CD4-positive, alpha-beta T cell (primary cell): Measurements from ENCODE around the gene TTK. TPM values are rescaled to one million over a fixed set of nuclear protein-coding genes. Genes with fewer than 3 reads are reported as not detected.

Source experiments
- ATAC-seq: fragments of 200-7000 bp; cut with Tn5 transposase; one replicate; pipeline ENCODE4 v1.10.0; 2022; ENCODE audit warnings: mild to moderate bottlenecking; ENCODE audit not compliant: poor library complexity
- CTCF ChIA-PET: fragments of 350-600 bp; sonication (Branson Sonifier 250); formaldehyde crosslinking; loops from one replicate; lab custom pipeline; 2021; ENCODE audit warnings: antibody characterized with exemption, inconsistent platforms; lab: Charles Lee
- POLR2A ChIA-PET: fragments of 350-600 bp; sonication (Branson Sonifier 250); formaldehyde crosslinking; loops from one replicate; lab custom pipeline; 2021; ENCODE audit warnings: antibody characterized with exemption, inconsistent platforms; lab: Charles Lee
- DNase-seq, 14 experiments: peaks; one replicate each; pipeline ENCODE4 v3.0.0-alpha.2; 2013 to 2020; ENCODE audit warnings: mixed read lengths in 2 of 14
- H3K27ac ChIP-seq, 2 donors: one replicate each; pipeline versions ENCODE4 v1.5.1 to v1.7.0; 2013; ENCODE audit warnings: low read length in 2 of 2, low read depth in 1 of 2, mild to moderate bottlenecking in 1 of 2
- H3K27me3 ChIP-seq, 2 experiments: 1 replicate in 1 of 2; 2 replicates in 1 of 2; pipeline versions ENCODE4 v1.6.1 to v1.7.0; 2013; ENCODE audit warnings: low read length in 2 of 2, control low read depth in 1 of 2, mild to moderate bottlenecking in 1 of 2, moderate library complexity in 1 of 2; ENCODE audit not compliant: insufficient read depth in 2 of 2, control insufficient read depth in 1 of 2
- H3K36me3 ChIP-seq: one replicate; pipeline ENCODE4 v1.6.1; 2013; ENCODE audit warnings: low read length, control low read depth; ENCODE audit not compliant: insufficient read depth
- H3K4me1 ChIP-seq: one replicate; pipeline ENCODE4 v1.6.1; 2013; ENCODE audit warnings: low read length, control low read depth; ENCODE audit not compliant: insufficient read depth
- H3K4me3 ChIP-seq: one replicate; pipeline ENCODE4 v1.5.1; 2013; ENCODE audit warnings: mild to moderate bottlenecking, low read length, moderate library complexity
- H3K9me3 ChIP-seq, 2 experiments: 1 replicate in 1 of 2; 2 replicates in 1 of 2; pipeline versions ENCODE4 v1.6.1 to v1.7.0; 2013; ENCODE audit warnings: low read length in 2 of 2, mild to moderate bottlenecking in 2 of 2, control low read depth in 1 of 2, moderate library complexity in 1 of 2; ENCODE audit not compliant: control insufficient read depth in 1 of 2, insufficient read depth in 1 of 2
- H3K27ac Mint-ChIP-seq: one replicate; pipeline ENCODE4 v1.8.0; 2020; ENCODE audit warnings: mixed read lengths
- H3K27me3 Mint-ChIP-seq: one replicate; pipeline ENCODE4 v1.8.0; 2021; ENCODE audit warnings: mixed read lengths
- H3K36me3 Mint-ChIP-seq: one replicate; pipeline ENCODE4 v1.8.0; 2021; ENCODE audit warnings: low read depth, mixed read lengths
- H3K4me1 Mint-ChIP-seq: one replicate; pipeline ENCODE4 v1.8.0; 2021; ENCODE audit warnings: low read depth, mixed read lengths
- H3K4me3 Mint-ChIP-seq: one replicate; pipeline ENCODE4 v1.8.0; 2020; ENCODE audit warnings: mild to moderate bottlenecking, mixed read lengths
- H3K9me3 Mint-ChIP-seq: one replicate; pipeline ENCODE4 v1.8.0; 2020; ENCODE audit warnings: mixed read lengths
- intact Hi-C, 2 experiments: fragments of 100-400 bp; cut with DNase I in 1 of 2; cut with micrococcal nuclease in 1 of 2; formaldehyde crosslinking; loops; one replicate each; pipeline versions ENCODE4 v1.15.1 to v1.9.0; 2023 to 2025; cut with DNase I, micrococcal nuclease
- total RNA-seq, 174 experiments: library from RNA in 2 of 174; stranded (reverse) in 2 of 174; gene quantifications; one replicate each; pipeline ENCODE4 v1.2.3 and lab custom pipeline; 2021 to 2026
- TF ChIP-seq, protein P1 (sequence below): fragments of 200-600 bp; IDR thresholded peaks from one replicate; pipeline ENCODE4 v1.8.0; 2022; ENCODE audit warnings: antibody characterized with exemption, mild to moderate bottlenecking

The TTK gene
- total RNA-seq, 2 experiments from 2014 or later = 0.45 to 0.60 TPM

DNA sequence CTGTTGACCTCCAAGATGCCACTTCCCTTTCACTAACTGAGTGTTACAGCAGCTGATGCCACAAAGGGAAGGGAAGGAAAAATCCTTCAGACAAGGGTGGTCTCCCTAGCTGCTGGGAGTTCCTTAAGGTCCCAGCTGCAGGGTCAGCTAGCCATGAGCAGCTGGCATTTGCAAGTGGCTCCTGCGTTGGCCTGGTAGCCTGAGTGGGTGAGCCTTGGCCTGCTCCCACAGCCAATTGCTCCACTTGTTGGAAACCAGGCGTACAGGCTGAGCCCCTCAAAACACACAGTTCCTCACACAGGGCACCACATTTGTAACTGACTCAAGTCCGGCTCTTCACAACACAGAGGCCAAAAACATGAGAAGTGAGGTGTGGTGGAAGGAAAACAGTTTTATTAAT is 16.7 kb downstream of the TTK start:
- no peaks in the 10 kb centered on the region for H3K9me3 ChIP-seq
- no peaks in the 10 kb centered on the region for H3K27me3 ChIP-seq
- ChIA-PET POLR2A (interaction anchor here (0.7 kb wide), 1 partner anchor 9 kb away, joined by 3 read pairs; no protein-coding TSS in a partner anchor), CTCF (no interaction called here)
- Mint-ChIP-seq H3K4me1 (no peaks in the 10 kb centered on the region), H3K36me3 (no peaks in the 10 kb centered on the region), H3K9me3 (no peaks in the 10 kb centered on the region), H3K27me3 (no peaks in the 10 kb centered on the region), H3K4me3 (no peak overlapping the region), H3K27ac (no peak overlapping the region)
- TF ChIP-seq, protein P1, sequence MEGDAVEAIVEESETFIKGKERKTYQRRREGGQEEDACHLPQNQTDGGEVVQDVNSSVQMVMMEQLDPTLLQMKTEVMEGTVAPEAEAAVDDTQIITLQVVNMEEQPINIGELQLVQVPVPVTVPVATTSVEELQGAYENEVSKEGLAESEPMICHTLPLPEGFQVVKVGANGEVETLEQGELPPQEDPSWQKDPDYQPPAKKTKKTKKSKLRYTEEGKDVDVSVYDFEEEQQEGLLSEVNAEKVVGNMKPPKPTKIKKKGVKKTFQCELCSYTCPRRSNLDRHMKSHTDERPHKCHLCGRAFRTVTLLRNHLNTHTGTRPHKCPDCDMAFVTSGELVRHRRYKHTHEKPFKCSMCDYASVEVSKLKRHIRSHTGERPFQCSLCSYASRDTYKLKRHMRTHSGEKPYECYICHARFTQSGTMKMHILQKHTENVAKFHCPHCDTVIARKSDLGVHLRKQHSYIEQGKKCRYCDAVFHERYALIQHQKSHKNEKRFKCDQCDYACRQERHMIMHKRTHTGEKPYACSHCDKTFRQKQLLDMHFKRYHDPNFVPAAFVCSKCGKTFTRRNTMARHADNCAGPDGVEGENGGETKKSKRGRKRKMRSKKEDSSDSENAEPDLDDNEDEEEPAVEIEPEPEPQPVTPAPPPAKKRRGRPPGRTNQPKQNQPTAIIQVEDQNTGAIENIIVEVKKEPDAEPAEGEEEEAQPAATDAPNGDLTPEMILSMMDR = no peak
- H3K36me3 ChIP-seq = no peaks in the 10 kb centered on the region
- H3K27ac ChIP-seq = no peak overlapping the region
- H3K4me1 ChIP-seq = no peaks in the 10 kb centered on the region
- no peak overlapping the region for H3K4me3 ChIP-seq
- DNase-seq = no peak
- no peak for ATAC-seq
- intact Hi-C loops = no loop called here

DNA sequence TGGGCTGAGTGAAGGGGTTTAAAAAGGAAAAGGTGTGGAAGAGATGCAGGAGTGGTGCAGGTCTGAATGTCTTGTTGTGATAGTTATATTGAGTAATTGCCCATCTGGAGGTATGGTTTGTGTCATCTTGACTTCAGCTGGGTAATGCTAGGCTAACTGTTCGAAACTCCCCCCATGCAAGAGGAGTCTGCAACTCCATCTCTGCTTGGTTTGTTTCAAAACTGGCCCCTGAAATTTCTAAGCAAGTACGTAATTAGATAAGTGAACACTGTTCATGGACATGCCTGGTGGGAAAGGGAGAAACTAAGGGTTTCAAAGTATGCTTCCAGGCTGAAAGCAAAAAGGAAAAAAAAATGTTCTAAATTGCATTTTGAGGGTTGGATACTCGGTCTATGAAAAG is 17.1 kb downstream of the TTK start:
- no peaks in the 10 kb centered on the region for H3K4me1 Mint-ChIP-seq
- no peak for ATAC-seq
- no peak overlapping the region for H3K4me3 Mint-ChIP-seq

DNA sequence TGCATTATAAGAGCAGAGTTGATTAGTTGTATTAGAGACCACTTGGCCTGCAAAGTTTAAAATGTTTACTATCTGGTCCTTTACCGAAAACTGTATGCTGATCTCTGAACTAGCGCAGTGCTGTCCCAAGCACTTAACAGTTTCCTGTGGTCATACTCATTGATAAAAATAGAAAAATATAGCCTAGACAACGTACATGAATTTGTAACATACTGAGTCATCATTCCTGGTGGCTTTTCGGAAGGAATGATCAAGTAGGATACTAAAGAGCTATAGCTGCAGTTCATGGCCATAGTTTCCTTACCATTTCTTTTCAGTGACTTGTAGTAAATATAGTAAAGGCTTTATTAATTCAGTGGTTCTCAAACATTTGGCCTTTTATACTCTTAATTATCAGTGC is 18.4 kb downstream of the TTK start:
- intact Hi-C loops = no loop called here

More for the DNA sequence above, 17.1 kb downstream of the TTK start:
- TF ChIP-seq, protein P1 = no peak
- intact Hi-C loops = no loop called here
- Mint-ChIP-seq H3K36me3 (no peaks in the 10 kb centered on the region), H3K27ac (no peak overlapping the region), H3K27me3 (no peaks in the 10 kb centered on the region), H3K9me3 (no peaks in the 10 kb centered on the region)
- DNase-seq = no peak
- Histone ChIP-seq H3K27ac (no peak overlapping the region), H3K4me1 (no peaks in the 10 kb centered on the region), H3K36me3 (no peaks in the 10 kb centered on the region), H3K9me3 (no peaks in the 10 kb centered on the region), H3K27me3 (no peaks in the 10 kb centered on the region), H3K4me3 (no peak overlapping the region)
- ChIA-PET POLR2A (interaction anchor here (0.6 to 0.7 kb wide), 2 partner anchors 8 to 124 kb away, joined by 3 read pairs; no protein-coding TSS in a partner anchor), CTCF (no interaction called here)

More for the DNA sequence above, 18.4 kb downstream of the TTK start:
- H3K27ac Mint-ChIP-seq = no peak overlapping the region
- no peaks in the 10 kb centered on the region for H3K4me1 Mint-ChIP-seq
- H3K27me3 Mint-ChIP-seq = no peaks in the 10 kb centered on the region
- ATAC-seq (no peak), DNase-seq (no peak)
- no peaks in the 10 kb centered on the region for H3K36me3 ChIP-seq
- ChIA-PET CTCF (no interaction called here), POLR2A (no interaction called here)
- TF ChIP-seq, protein P1 = no peak
- no peaks in the 10 kb centered on the region for H3K4me1 ChIP-seq
- no peaks in the 10 kb centered on the region for H3K27me3 ChIP-seq
- H3K9me3 ChIP-seq = no peaks in the 10 kb centered on the region
- no peaks in the 10 kb centered on the region for H3K36me3 Mint-ChIP-seq
- no peak overlapping the region for H3K4me3 Mint-ChIP-seq
- H3K4me3 ChIP-seq = no peak overlapping the region
- no peaks in the 10 kb centered on the region for H3K9me3 Mint-ChIP-seq
- no peak overlapping the region for H3K27ac ChIP-seq
